ENCODE measurements around the gene LRP1B. TPM values are rescaled to one million over a fixed set of nuclear protein-coding genes. Genes with fewer than 3 reads are reported as not detected.

The LRP1B gene
- total RNA-seq, 1 donor from 2014 or later: 1.7 TPM

GRCh38 chr2:140597836-140598235 lies 1533.0 kb downstream of the LRP1B start:
- no peak for DNase-seq (ENCODE audit: low spot score in 2 of 2, unreplicated experiment in 2 of 2)
- Mint-ChIP-seq H3K4me3 (no peak overlapping the region), H3K27me3 (ENCODE audit: low read depth) (no peaks in the 10 kb centered on the region), H3K27ac (no peak overlapping the region), H3K9me3 (no peaks in the 10 kb centered on the region), H3K4me1 (peaks cover 4% of the 10 kb centered on the region), H3K36me3 (no peaks in the 10 kb centered on the region)
- TF ChIP-seq, protein P1, sequence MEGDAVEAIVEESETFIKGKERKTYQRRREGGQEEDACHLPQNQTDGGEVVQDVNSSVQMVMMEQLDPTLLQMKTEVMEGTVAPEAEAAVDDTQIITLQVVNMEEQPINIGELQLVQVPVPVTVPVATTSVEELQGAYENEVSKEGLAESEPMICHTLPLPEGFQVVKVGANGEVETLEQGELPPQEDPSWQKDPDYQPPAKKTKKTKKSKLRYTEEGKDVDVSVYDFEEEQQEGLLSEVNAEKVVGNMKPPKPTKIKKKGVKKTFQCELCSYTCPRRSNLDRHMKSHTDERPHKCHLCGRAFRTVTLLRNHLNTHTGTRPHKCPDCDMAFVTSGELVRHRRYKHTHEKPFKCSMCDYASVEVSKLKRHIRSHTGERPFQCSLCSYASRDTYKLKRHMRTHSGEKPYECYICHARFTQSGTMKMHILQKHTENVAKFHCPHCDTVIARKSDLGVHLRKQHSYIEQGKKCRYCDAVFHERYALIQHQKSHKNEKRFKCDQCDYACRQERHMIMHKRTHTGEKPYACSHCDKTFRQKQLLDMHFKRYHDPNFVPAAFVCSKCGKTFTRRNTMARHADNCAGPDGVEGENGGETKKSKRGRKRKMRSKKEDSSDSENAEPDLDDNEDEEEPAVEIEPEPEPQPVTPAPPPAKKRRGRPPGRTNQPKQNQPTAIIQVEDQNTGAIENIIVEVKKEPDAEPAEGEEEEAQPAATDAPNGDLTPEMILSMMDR (IDR thresholded peaks at IDR 0.05; ENCODE audit: unreplicated experiment): no peak

- DNase-seq (ENCODE audit: low spot score in 2 of 2, unreplicated experiment in 2 of 2): no peak
- Mint-ChIP-seq H3K9me3 (no peaks in the 10 kb centered on the region), H3K4me1 (peaks cover 4% of the 10 kb centered on the region), H3K36me3 (no peaks in the 10 kb centered on the region), H3K27ac (no peak overlapping the region), H3K4me3 (no peak overlapping the region), H3K27me3 (ENCODE audit: low read depth) (no peaks in the 10 kb centered on the region)
- TF ChIP-seq, protein P1 (IDR thresholded peaks at IDR 0.05; ENCODE audit: unreplicated experiment): no peak
Measured at GRCh38 chr2:140597205-140597604, 1533.6 kb downstream of the LRP1B start.

DNA sequence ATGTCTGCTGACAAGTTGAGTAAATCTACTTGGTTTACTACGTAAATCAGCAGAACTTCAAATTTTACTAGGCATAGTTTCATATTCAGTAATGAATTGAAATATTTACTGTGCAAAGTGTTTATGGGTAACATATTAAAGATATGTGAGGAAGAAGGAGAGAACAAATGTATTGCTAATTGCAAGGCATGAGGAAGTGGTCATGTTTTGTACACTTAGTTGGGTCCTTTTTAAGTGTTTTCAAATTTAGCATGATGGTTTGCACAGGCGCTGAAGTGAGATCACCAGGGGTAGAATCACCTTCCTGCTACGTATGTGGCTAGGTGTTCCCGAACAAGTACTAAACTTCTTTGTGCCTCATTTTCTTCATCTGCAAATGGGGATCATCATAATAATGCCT lies 1534.4 kb downstream of the LRP1B start:
- TF ChIP-seq, protein P1 (IDR thresholded peaks at IDR 0.05; ENCODE audit: unreplicated experiment): no peak
- Mint-ChIP-seq H3K9me3 (no peaks in the 10 kb centered on the region), H3K4me1 (peaks cover 4% of the 10 kb centered on the region), H3K4me3 (no peak overlapping the region), H3K27me3 (ENCODE audit: low read depth) (no peaks in the 10 kb centered on the region), H3K36me3 (no peaks in the 10 kb centered on the region), H3K27ac (no peak overlapping the region)
- DNase-seq (ENCODE audit: low spot score in 2 of 2, unreplicated experiment in 2 of 2): no peak

DNA sequence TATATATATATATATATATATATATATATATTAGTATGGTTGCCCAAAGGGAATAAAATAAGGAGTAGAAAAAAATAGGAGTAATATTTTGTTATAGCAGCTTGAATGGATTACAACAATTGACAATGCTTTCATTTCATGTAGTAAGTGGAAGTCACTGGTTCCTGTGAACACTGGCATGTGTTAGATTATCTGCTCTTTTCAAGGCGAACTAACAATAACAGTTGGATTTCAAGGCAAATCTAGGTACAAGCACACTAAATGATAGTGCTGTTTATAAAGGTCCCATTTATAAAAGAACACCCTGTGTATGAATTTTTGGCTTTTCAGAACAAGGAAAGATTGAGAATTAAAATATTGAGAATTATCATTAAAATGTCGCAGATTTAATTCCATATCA lies 1535.7 kb downstream of the LRP1B start:
- H3K27ac Mint-ChIP-seq: no peak overlapping the region
- H3K9me3 Mint-ChIP-seq: no peaks in the 10 kb centered on the region
- no peak overlapping the region for H3K4me3 Mint-ChIP-seq
- no peaks in the 10 kb centered on the region for H3K36me3 Mint-ChIP-seq
- no peaks in the 10 kb centered on the region for H3K27me3 Mint-ChIP-seq (ENCODE audit: low read depth)
- TF ChIP-seq, protein P1 (IDR thresholded peaks at IDR 0.05; ENCODE audit: unreplicated experiment): no peak
- peaks cover 4% of the 10 kb centered on the region for H3K4me1 Mint-ChIP-seq
- no peak for DNase-seq (ENCODE audit: low spot score in 2 of 2, unreplicated experiment in 2 of 2)

DNA sequence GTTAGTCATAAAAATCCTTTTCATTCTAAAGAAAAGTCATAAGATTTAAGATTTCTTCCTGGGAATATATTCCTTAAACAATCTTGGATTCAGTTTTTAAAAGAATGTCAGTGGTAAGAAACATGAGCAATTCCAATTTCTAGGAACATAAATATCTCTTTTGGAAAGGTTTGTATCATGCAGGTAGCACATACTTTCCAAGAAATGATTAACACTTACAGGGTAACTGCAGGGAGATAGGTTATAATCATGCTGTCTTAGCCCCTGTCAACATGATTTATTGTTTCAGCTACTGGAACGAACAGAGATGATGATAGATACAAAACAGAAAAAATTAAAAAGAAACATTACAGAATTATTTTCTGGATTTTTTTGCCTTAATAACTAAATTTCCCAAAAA lies 1537.7 kb downstream of the LRP1B start:
- Mint-ChIP-seq H3K27me3 (ENCODE audit: low read depth) (no peaks in the 10 kb centered on the region), H3K36me3 (no peaks in the 10 kb centered on the region), H3K9me3 (no peaks in the 10 kb centered on the region), H3K4me1 (peaks cover 8% of the 10 kb centered on the region), H3K4me3 (no peak overlapping the region), H3K27ac (no peak overlapping the region)
- DNase-seq (ENCODE audit: low spot score in 2 of 2, unreplicated experiment in 2 of 2): no peak
- TF ChIP-seq, protein P1 (IDR thresholded peaks at IDR 0.05; ENCODE audit: unreplicated experiment): no peak

GRCh38 chr2:140589696-140590095 lies 1541.1 kb downstream of the LRP1B start:
- TF ChIP-seq, protein P1 (IDR thresholded peaks at IDR 0.05; ENCODE audit: unreplicated experiment): no peak
- H3K36me3 Mint-ChIP-seq: no peaks in the 10 kb centered on the region
- no peaks in the 10 kb centered on the region for H3K27me3 Mint-ChIP-seq (ENCODE audit: low read depth)
- no peaks in the 10 kb centered on the region for H3K9me3 Mint-ChIP-seq
- H3K27ac Mint-ChIP-seq: no peak overlapping the region
- DNase-seq (ENCODE audit: low spot score in 2 of 2, unreplicated experiment in 2 of 2): no peak
- no peak overlapping the region for H3K4me3 Mint-ChIP-seq
- peaks cover 8% of the 10 kb centered on the region for H3K4me1 Mint-ChIP-seq
